MCF 10A (cell line): Measurements from ENCODE around the gene SIGLEC10. TPM values are rescaled to one million over a fixed set of nuclear protein-coding genes. Genes with fewer than 3 reads are reported as not detected.

ENCODE experiments used
- BruUV-seq: library from RNA; stranded (reverse); fragments of 400-500 nt; replicated peaks from 2 replicates; lab custom pipeline; 2021; lab: Mats Ljungman, UMichigan
- CTCF ChIA-PET: fragments of 300-600 bp; sonication (Branson Sonifier 250); formaldehyde crosslinking; extraction: SDS; loops from one replicate; lab custom pipeline; 2021; ENCODE audit warnings: antibody characterized with exemption, inconsistent platforms; lab: Yijun Ruan, JAX
- POLR2A ChIA-PET: fragments of 300-600, 350-650 bp; sonication (Branson Sonifier 250); formaldehyde crosslinking; extraction: SDS; loops from one replicate; lab custom pipeline; 2020; ENCODE audit warnings: antibody characterized with exemption, inconsistent platforms; lab: Yijun Ruan, JAX
- DNase-seq: peaks from one replicate; pipeline ENCODE4 v3.0.0-alpha.2; 2018; ENCODE audit not compliant: unreplicated experiment
- H3K27ac Mint-ChIP-seq: one replicate; pipeline ENCODE4 v1.8.0; 2022; ENCODE audit warnings: mild to moderate bottlenecking, low read depth, mixed read lengths; ENCODE audit not compliant: unreplicated experiment
- H3K27me3 Mint-ChIP-seq: one replicate; pipeline ENCODE4 v1.8.0; 2022; ENCODE audit warnings: mixed read lengths; ENCODE audit not compliant: insufficient read depth, unreplicated experiment
- H3K36me3 Mint-ChIP-seq: one replicate; pipeline ENCODE4 v1.8.0; 2022; ENCODE audit warnings: mild to moderate bottlenecking, moderate library complexity, mixed read lengths; ENCODE audit not compliant: insufficient read depth, unreplicated experiment
- H3K4me1 Mint-ChIP-seq: one replicate; pipeline ENCODE4 v1.8.0; 2022; ENCODE audit warnings: mixed read lengths; ENCODE audit not compliant: insufficient read depth, unreplicated experiment
- H3K4me3 Mint-ChIP-seq: one replicate; pipeline ENCODE4 v1.8.0; 2022; ENCODE audit warnings: mild to moderate bottlenecking, moderate library complexity, mixed read lengths; ENCODE audit not compliant: unreplicated experiment
- H3K9me3 Mint-ChIP-seq: one replicate; pipeline ENCODE4 v1.8.0; 2022; ENCODE audit warnings: mixed read lengths; ENCODE audit not compliant: unreplicated experiment
- CTCF ChIP-seq: fragments of 200-600 bp; IDR thresholded peaks from one replicate; pipeline ENCODE4 v1.8.0; 2022; ENCODE audit warnings: antibody characterized with exemption, mild to moderate bottlenecking; ENCODE audit not compliant: unreplicated experiment
- intact Hi-C: fragments of 100-400 bp; cut with micrococcal nuclease; formaldehyde crosslinking; loops from 2 replicates; pipeline ENCODE4 v1.14.1; 2022
- total RNA-seq: library from RNA; stranded (reverse); gene quantifications from 2 replicates; pipeline ENCODE4 v1.2.3, GENCODE V29; 2022

SIGLEC10 gene
- total RNA-seq, 1 experiment from 2014 or later: not detected

GRCh38 chr19:51430221-51430620 lies 12.8 kb upstream of the SIGLEC10 start:
- DNase-seq: no peak
- Mint-ChIP-seq H3K27me3 (no peaks in the 10 kb centered on the region), H3K4me1 (no peaks in the 10 kb centered on the region), H3K27ac (no peak overlapping the region), H3K36me3 (no peaks in the 10 kb centered on the region), H3K4me3 (no peak overlapping the region), H3K9me3 (no peaks in the 10 kb centered on the region)
- intact Hi-C loops: no loop called here
- ChIA-PET CTCF (interaction anchor here (1.1 to 1.4 kb wide), 2 partner anchors 9 to 33 kb away, joined by 4 to 5 read pairs; no protein-coding TSS in a partner anchor), POLR2A (no interaction called here)
- no TSS peak for BruUV-seq
- no peak for TF ChIP-seq CTCF

- no peaks in the 10 kb centered on the region for H3K36me3 Mint-ChIP-seq
- H3K9me3 Mint-ChIP-seq: no peaks in the 10 kb centered on the region
- CTCF ChIA-PET: interaction anchor here (0.6 to 1.5 kb wide), 6 partner anchors 10 to 803 kb away, joined by 3 to 7 read pairs (median 3); no protein-coding TSS in a partner anchor
- BruUV-seq: no TSS peak
- no peak for DNase-seq
- no peak for TF ChIP-seq CTCF
- no peak overlapping the region for H3K27ac Mint-ChIP-seq
- H3K27me3 Mint-ChIP-seq: no peaks in the 10 kb centered on the region
- no peak overlapping the region for H3K4me3 Mint-ChIP-seq
- intact Hi-C loops: no loop called here
- H3K4me1 Mint-ChIP-seq: no peaks in the 10 kb centered on the region
- POLR2A ChIA-PET: no interaction called here
Measured at GRCh38 chr19:51427201-51427600, 9.8 kb upstream of the SIGLEC10 start.

GRCh38 chr19:51422053-51422448 lies 4.6 kb upstream of the SIGLEC10 start:
- intact Hi-C loops: loop anchor here (5.0 kb wide), 1 partner anchor 235 kb away; no protein-coding TSS in a partner anchor

More at GRCh38 chr19:51422053-51422448, 4.6 kb upstream of the SIGLEC10 start:
- H3K4me3 Mint-ChIP-seq: no peak overlapping the region
- BruUV-seq: no TSS peak
- ChIA-PET CTCF (interaction anchor here (0.6 to 2.6 kb wide), 14 partner anchors 12 to 356 kb away, joined by 3 to 11 read pairs (median 4); no protein-coding TSS in a partner anchor), POLR2A (no interaction called here)
- H3K4me1 Mint-ChIP-seq: no peaks in the 10 kb centered on the region
- no peaks in the 10 kb centered on the region for H3K9me3 Mint-ChIP-seq
- peak; percentile 95 for TF ChIP-seq CTCF
- peak; percentile 80 for DNase-seq
- no peaks in the 10 kb centered on the region for H3K27me3 Mint-ChIP-seq
- no peaks in the 10 kb centered on the region for H3K36me3 Mint-ChIP-seq
- H3K27ac Mint-ChIP-seq: no peak overlapping the region
